HG03469 (cell line): ENCODE measurements around the gene MRPL46.

Experiments used
- ATAC-seq: cut with Tn5 transposase; IDR thresholded peaks from one replicate; pipeline ENCODE4 v1.9.1; 2021; ENCODE audit warnings: mild to moderate bottlenecking, moderate library complexity, moderate number of reproducible peaks; ENCODE audit not compliant: unreplicated experiment

Gene MRPL46

GRCh38 chr15:88467073-88467934 lies at the start of gene MRPL46, which contains the start of gene MRPS11:
Gene MRPL46, minus strand, starts transcription at chr15:88467388. Its CDS starts 11 bp downstream, at chr15:88467377.
Gene MRPS11, plus strand, starts transcription at chr15:88467708. Its CDS starts 10 bp downstream, at chr15:88467718.
- ATAC-seq, result peak; percentile 70

GRCh38 chr15:88513195-88513594 lies 46.0 kb upstream of the MRPL46 start:
- ATAC-seq, result no peak

- no peak for ATAC-seq
These were observed 45.4 kb upstream of the MRPL46 start for GRCh38 chr15:88512601-88513000.

GRCh38 chr15:88512078-88512477 lies 44.9 kb upstream of the MRPL46 start:
- no peak for ATAC-seq

- ATAC-seq, result no peak
These were observed 44.0 kb upstream of the MRPL46 start for GRCh38 chr15:88511161-88511560.

- no peak for ATAC-seq
These were observed 42.8 kb upstream of the MRPL46 start for GRCh38 chr15:88509964-88510363.

- peak; percentile 46 for ATAC-seq
These were observed 42.1 kb upstream of the MRPL46 start for GRCh38 chr15:88509321-88509720.

GRCh38 chr15:88506628-88507027 lies 39.4 kb upstream of the MRPL46 start:
- ATAC-seq, result no peak

GRCh38 chr15:88505721-88506120 lies 38.5 kb upstream of the MRPL46 start:
- no peak for ATAC-seq

GRCh38 chr15:88504445-88504844 lies 37.3 kb upstream of the MRPL46 start:
- ATAC-seq, result no peak

GRCh38 chr15:88498996-88499395 lies 31.8 kb upstream of the MRPL46 start:
- no peak for ATAC-seq

- no peak for ATAC-seq
These were observed 30.0 kb upstream of the MRPL46 start for GRCh38 chr15:88497109-88497765.

GRCh38 chr15:88493844-88494243 lies 26.7 kb upstream of the MRPL46 start:
- ATAC-seq, result no peak

GRCh38 chr15:88491158-88491557 lies 24.0 kb upstream of the MRPL46 start:
- no peak for ATAC-seq

- no peak for ATAC-seq
These were observed 22.8 kb upstream of the MRPL46 start for GRCh38 chr15:88490036-88490435.

GRCh38 chr15:88489321-88489720 lies 22.1 kb upstream of the MRPL46 start:
- ATAC-seq, result no peak

GRCh38 chr15:88487796-88488523 lies 20.8 kb upstream of the MRPL46 start:
- no peak for ATAC-seq

GRCh38 chr15:88487178-88487795 lies 20.1 kb upstream of the MRPL46 start:
- no peak for ATAC-seq

GRCh38 chr15:88484682-88485331 lies 17.6 kb upstream of the MRPL46 start:
- no peak for ATAC-seq

- ATAC-seq, result no peak
These were observed 15.1 kb upstream of the MRPL46 start for GRCh38 chr15:88482263-88482662.
